NT2/D1 (cell line): ENCODE data around the gene MLF2.

ENCODE experiments used
- SUZ12 ChIP-seq: IDR thresholded peaks from 2 replicates; pipeline ENCODE4 v1.6.1; 2011; ENCODE audit not compliant: insufficient read length, insufficient read depth; ENCODE audit errors: extremely low read depth
- YY1 ChIP-seq: IDR thresholded peaks from 2 replicates; pipeline ENCODE4 v1.6.1; 2011; ENCODE audit not compliant: insufficient read length, insufficient read depth
- ZNF274 ChIP-seq: IDR thresholded peaks from 2 replicates; pipeline ENCODE4 v1.6.1; 2011; ENCODE audit warnings: mild to moderate bottlenecking, low read depth, low read length

DNA sequence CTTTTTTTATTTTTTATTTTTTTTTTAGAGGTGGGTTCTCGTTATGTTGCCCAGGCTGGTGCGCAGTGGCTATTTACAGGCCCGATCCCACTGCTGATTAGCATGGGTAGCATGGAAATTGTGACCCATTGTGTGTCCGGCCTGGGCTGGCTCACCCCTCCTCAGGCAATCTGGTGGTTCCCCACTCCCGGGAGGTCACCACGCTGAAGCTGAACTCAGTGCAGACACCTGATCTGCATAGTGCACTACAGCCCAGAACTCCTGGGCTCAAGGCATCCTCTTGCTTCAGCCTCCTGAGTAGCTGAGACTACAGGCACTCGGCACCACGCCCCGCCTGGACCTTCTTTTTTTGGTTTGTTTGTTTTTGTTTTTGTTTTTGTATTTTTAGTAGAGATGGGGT, 30.9 kb upstream of the MLF2 start:
- TF ChIP-seq YY1 (no peak), ZNF274 (no peak), SUZ12 (no peak)
